HepG2 (cell line): ENCODE measurements around the gene CFAP100.

Experiments used
- CBFB ChIP-seq: sonication (generic); formaldehyde crosslinking; IDR thresholded peaks from 2 replicates; pipeline ENCODE4 v1.4.0; 2020; ENCODE audit warnings: missing genetic modification reagents
- ELF1 ChIP-seq: sonication (generic); formaldehyde crosslinking; IDR thresholded peaks from 2 replicates; pipeline ENCODE4 v1.4.0; 2020; ENCODE audit warnings: missing genetic modification reagents
- EZH2 ChIP-seq: conservative IDR thresholded peaks from 2 replicates; pipeline ENCODE4 v1.6.1; 2012; ENCODE audit warnings: mild to moderate bottlenecking, low read depth, low read length, moderate library complexity
- PCBP1 ChIP-seq: fragments of 200-400 bp; formaldehyde crosslinking; IDR thresholded peaks from 2 replicates; pipeline ENCODE4 v1.6.1; 2017; ENCODE audit warnings: mild to moderate bottlenecking, low read depth, low read length, borderline replicate concordance
- ZNF577 ChIP-seq: sonication (generic); formaldehyde crosslinking; IDR thresholded peaks from 2 replicates; pipeline ENCODE4 v1.4.0; 2020; ENCODE audit warnings: mild to moderate bottlenecking, low read depth, missing genetic modification reagents, borderline replicate concordance

GRCh38 chr3:126456766-126457388 lies 62.2 kb downstream of the CFAP100 start:
- TF ChIP-seq ELF1 (CRISPR knock-in tag): no peak
- no peak for TF ChIP-seq EZH2
- no peak for TF ChIP-seq CBFB (CRISPR knock-in tag)
- TF ChIP-seq ZNF577 (CRISPR knock-in tag): no peak
- TF ChIP-seq PCBP1: no peak
